Dermis microvascular lymphatic vessel endothelial cell (primary cell): Measurements from ENCODE around the gene ACO1. TPM values are rescaled to one million over a fixed set of nuclear protein-coding genes. Genes with fewer than 3 reads are reported as not detected.
"Not testable (repeated sequence)": the region's sequence is repeated elsewhere in the genome, so short reads cannot be mapped to it uniquely, and the experiment has no call there.

ENCODE experiments used
- DNase-seq, 2 donors: peaks; one replicate each; pipeline versions ENCODE4 v3.0.0 to v3.0.0-alpha.2; 2010; ENCODE audit warnings: low read depth in 2 of 2
- total RNA-seq: library from RNA; depleted of rRNA; stranded (reverse); fragments of >200 nt; gene quantifications from 2 replicates; pipeline ENCODE4 v1.2.1, GENCODE V29; 2014

ACO1 gene
- 22.9 and 41.8 TPM in 2 replicates for total RNA-seq

DNA sequence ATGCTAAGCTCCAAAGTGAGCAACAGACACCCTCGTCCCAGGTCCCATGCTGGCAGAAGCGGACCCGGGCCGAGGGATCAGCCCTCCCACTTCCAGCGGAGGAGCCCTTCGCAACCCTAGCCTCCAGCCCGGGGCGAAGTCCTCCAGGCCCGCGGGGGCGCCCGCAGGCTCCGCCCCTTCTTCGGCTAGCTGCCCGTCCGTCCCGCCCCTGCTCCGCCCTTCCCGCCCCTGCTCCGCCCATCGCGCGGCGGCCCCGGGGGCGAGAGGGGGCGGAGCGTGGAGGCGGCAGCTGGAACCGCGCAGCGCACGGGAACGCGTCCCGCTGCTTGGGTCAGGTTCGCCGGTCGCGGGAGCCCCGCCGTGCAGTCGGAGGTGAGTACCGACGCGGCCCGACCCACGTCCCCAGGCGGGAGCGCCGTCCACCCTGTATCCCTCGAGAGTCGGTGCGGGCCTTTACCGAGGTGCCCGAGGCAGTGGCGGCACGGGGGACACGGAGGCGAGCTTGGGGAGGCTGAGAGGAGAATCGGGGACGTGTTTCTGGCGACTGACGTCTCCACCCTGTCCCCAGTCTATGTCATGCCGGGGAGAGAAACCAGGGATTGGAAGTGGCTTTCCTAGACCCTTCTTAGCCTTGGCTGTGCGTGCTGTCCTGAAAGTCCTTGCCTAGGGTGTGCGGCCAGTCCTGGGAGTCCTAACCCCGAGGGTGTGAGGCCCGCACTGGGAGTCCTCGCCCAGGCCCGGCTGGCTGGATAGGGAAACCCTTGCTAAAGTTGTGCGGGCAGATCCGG lies at the start of gene ACO1:
ACO1 (plus strand) TSS at position 280 of the 788 bp plus-strand sequence. CDS start 20,864 bp downstream, outside the sequence.
- DNase-seq: peak; percentile 40 to 88

DNA sequence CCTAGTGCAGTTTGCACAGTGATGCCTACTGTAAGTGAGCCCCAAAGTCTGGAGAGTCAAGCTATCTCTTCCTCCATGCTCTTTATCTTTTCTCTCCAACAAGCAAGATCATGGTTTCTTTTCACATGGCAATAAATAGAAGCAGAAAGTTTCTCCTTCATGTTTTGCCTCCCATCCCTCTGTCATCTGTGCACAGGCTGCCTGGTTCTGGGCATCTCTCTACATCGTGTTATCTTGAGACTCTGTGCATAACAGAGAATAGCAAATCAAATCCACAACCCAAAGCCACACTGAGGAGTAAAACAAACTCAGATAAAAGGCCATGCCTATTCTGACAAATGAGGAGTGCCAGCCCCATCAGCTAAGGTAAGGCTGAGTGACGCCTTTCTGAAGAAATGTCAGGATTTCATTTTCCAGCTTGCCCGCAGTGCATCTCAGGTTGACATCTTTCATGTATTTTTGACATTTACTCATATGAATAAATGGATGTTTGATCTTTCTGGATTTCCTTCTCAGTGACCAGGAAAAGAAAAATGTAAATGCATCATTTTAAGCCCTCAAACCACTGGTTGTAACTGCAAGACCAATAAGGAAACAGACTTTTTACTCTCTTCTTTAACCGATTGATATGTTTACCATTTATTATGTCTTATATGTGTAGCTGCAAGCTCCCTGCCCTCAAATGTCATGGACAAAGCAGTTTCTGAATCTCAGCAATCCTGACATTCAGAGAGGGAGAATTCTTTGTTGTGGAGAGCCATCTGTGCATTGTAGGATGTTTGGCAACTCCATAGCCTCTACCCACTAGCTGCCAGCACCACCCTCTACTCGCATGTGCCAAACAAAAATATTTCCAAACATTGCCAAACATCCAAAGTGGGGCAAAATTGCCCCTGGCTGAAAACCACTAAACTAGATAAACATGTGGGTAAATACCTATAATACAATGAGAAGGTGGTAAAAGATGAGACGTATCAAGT lies 49.2 kb upstream of the ACO1 start:
- no peak for DNase-seq

DNA sequence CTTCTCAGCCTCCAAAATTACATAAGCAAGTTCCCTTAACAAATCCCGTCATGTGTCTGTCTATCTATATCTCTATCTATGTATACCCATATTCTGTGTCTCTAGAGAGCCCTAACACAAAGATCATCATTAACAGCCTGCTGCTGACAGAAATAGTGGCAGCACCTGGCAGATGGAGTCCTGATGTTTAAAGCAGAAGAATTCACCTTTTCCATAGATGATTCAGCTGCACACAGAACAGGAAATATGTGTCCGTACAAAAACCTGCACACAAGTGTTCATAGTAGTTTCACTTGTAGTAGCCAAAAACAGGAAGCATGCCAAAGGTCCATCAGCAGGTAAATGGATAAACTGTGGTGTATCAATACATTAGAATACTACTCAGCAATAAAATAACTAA lies 45.0 kb upstream of the ACO1 start:
- DNase-seq: no peak

DNA sequence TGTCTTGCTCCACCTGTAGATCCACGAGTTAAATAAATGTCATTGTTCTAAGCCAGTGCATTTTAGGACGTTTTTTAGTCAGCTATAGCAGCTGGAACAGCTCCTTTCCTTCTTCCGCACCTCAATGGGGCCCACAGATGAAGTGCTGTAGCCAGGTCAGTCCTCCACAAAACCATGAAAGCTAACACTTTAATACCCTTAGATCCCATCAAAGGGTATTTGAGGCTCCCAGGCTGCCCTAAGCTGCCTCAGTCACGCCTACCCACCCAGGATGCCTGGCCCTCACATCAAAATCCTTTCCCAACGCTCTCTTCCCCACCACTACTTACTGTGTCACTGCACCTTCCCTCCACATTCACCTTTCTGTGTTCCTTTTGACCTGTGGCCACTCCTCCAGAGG lies 44.1 kb upstream of the ACO1 start:
- DNase-seq: no peak

DNA sequence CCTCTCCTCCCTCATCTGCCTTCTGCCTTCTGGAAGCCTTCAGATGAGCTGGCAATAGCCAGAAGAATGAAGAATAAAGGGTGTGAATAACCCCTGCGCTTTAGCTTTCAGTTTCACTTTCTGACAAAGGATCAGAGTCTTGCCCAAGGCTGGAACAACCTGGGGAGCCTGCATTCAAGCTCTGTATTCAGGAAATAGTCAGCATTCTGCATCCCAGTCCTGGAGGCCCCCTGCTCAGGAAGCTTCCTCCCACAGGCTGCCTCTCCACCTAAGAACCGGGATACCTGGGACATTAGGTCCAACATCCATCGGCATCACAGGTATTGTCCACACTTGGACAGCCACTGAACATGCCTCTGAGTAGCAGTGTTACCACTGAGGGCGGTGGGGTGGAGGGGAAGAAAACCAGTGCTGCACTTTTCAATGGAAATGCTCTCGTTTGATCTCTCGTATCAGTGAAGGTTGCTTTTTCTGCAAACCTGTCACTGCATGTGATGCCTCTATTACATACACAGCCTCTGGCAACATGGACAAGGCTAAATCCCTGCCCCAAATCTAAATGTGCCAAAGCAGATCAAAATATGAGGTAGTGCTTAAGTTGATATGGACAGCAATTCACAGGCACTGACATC lies 39.8 kb upstream of the ACO1 start:
- no peak for DNase-seq

DNA sequence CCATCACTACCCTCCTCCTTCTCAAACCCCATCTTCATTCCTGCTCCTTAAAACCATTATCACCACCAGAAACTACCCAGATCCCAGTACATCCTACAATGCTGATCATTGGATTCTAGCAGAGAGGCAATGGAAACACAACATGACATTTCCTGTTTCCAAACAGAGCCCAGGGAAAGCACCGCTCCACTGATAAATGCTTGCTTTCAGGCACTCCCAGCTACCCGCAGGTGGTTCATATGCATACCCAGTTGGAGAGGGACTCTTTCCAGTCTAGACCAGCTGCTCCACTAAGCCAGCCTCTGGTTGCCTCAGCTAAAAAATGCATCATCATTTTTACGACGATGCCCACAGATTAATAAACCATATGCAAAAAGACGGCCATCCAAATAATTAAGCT lies 39.2 kb upstream of the ACO1 start:
- no peak for DNase-seq

DNA sequence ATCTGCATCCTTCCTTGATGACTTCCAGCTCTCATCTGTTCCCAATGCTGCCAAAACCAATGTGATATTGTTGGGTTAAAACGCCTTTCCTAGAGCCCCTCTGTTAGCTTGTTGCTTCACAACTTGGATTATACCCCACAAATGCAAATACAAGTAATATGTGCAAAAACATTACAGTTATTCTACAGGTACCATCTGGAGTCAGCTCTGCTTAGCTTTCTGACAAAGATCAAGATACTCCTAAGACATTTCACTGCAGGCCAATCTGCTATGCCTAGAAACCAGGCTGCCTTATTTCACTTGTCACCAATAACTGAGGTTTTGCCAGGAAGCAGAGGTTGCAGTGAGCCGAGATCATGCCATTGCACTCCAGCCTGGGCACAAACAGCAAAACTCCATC lies 36.9 kb upstream of the ACO1 start:
- no peak for DNase-seq

DNA sequence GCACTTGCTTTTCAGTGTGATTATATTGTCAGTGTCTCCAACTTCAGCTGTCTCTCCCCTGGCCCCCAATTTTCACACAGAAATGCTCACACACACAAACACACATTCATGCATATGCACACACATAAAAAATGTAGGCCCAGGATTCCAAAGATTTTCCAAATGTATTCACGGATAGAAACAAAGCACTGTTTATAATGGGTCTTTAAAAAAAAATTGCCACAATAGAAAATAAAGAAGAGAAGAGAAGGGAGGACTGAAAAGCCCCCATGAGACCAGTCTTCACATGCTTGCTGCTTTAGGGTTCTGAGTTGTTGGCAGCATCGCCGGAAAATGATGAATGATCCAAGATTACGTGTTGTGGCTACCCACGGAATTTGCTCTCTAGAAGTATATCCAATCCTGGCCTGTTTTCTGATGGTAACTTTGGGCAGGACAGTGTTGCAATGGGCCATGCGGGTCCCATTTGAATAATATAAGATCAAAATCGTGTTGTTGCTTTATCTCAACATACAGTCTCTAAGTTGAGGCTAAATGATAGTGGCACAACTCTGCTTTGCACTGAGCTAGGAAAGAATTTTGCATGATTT lies 36.2 kb upstream of the ACO1 start:
- DNase-seq: no peak

DNA sequence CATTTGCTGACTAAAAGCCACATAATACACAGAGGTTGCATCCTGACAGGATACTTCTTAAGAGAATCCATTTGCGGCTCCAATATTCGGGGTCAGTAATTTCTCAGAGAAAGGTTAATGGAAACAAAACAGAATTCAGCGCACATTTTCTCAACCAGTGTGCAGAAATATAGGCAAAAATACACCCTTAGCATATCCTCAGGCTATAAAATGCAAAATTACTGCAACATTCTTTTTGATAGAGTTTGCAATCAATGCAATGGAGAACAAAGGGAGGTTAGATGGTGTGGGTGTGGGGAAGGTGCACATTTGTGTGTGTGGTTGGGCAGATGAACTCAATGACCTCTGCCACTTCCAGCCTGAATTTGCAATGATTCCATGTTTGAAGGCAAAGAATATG lies 35.4 kb upstream of the ACO1 start:
- no peak for DNase-seq

DNA sequence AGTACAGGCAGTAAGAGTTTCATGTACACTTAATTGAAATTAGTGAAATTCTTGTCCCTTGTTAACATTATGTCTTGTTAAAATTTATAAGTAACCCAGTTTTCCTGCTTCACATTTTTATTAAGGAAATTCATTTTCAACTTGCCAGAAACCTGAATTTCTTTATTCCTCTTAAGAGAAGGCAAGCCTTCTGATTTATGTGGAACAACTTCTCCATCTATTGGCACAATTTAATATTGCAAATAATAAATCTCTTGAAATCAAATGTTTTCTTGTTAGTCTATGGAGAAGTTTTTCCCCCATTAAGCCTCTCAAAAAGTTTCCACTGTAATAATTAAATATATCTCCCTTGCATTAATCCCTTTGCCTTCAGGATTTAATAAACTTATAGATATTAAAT lies 33.8 kb upstream of the ACO1 start:
- DNase-seq: peak in 1 of 2 donors; percentile 15

DNA sequence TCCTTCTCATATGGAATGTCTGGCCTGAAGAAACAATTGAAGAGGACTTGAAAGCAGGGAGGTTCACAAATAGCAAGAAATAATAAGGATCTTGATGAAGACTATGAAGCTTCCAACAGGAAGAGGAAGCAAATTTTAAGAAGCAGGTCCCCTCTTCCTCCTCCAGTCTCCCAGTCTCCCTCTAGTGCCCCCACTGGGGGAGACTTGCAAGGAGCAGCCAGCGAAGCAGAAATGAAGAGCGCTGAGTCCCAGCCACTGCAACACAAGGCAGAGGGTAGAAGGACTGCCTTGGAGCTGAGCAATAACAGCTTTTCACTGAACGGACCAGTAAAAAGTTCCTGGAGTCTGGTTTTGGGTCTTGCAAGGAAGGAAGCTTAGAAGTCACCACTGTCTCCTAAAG lies 32.6 kb upstream of the ACO1 start:
- no peak for DNase-seq

DNA sequence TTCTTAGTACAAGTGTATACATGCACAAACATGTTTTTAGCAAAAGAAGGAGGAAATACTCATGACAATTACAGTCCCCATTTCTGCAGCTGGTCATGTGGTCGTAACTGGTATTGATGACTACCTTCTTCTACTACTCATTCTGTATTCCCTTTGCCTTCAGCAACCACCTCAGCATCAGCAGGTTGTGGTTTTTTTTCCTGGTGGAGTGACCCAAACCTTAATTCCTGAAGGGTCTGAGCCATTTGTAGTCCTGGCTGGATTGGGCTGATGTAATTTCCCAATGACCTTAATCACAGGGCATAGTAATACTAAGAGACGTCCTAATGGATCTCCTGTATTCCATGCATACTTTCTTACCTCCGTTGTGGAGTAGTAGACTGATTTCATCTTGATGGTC lies 31.0 kb upstream of the ACO1 start:
- not testable (repeated sequence) for DNase-seq

DNA sequence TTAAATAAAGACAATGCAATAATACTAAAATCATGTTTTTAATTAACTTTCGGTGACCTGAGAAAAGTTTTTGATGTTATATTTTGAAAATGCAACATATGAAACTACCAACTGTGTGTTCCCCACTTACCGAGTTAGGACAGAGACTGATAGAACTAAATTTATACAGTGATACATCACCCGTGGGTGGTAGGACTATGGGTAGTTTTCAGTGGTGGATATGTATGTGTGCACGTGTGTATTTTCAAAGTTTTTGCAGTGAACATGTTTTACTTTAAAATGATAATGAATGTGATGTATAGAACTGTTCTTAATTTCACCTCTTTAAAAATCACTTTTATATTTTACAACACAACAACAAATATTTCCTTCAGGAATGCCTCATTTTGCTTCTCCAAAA lies 25.0 kb upstream of the ACO1 start:
- DNase-seq: no peak

DNA sequence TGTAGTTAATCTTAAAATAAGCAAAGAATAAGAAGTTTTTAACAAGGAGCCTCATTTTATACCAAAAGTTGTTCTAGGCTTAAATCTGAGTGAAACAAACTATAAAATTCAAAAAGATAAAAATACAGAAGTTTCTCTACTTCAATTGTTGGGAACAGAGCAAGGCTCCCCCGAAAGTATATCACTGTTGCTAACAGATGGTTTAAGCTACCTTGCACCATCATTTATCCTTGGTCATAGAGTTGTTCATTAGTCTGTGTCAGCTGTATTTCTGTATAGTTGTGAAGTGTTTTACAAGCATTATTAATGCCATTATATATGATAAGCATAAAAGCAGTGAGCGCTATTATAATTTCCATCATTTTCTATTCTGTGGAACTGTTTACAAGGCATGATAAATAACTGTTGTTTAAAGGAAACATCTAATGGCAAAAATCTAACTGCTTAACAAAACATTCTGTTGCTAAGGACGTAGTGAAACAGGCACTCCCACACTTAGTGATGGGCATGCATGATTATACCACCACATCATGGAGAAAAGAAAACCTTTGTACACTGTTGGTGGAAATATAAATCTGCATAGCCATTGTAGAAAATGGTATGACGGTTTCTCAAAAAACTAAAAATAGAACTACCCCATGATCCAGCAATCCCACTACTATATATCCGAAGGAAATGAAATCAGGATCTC lies 23.3 kb upstream of the ACO1 start:
- no peak for DNase-seq

DNA sequence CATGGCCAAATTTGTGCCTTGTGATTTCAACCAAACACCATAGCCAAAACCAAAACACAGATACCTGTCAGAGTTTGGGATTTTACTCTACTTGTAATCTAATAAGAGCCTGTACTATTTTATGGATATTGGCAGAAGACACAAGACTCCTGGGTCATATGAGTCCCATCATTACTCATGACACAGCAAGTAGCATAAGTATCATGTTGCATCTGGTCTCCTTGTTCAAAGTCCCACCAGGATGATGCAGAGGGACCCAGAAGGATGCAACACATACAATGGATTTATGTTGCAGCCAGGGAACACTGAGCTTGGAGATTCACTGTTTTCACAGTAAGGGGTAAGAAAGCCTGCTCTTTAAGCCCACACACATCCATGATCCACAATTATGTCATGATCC lies 13.2 kb upstream of the ACO1 start:
- no peak for DNase-seq

DNA sequence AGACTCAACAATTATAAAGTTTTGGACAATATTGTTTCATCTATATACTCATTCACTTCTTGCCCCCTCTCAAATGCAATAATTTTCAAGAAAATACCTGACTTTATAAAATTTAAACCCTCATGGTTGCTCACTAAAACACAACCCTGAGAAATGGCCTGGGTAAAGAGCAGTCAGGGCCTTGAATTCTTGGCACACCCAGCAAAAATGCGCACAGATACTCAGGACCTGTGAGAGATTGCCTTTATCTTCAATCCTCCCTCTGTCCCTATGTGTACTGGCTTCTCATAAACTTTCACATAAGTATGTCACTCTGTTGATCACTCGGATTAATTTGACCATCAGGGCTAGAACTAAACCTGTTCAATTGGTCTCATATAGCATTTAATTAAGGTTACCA lies 12.8 kb upstream of the ACO1 start:
- no peak for DNase-seq

DNA sequence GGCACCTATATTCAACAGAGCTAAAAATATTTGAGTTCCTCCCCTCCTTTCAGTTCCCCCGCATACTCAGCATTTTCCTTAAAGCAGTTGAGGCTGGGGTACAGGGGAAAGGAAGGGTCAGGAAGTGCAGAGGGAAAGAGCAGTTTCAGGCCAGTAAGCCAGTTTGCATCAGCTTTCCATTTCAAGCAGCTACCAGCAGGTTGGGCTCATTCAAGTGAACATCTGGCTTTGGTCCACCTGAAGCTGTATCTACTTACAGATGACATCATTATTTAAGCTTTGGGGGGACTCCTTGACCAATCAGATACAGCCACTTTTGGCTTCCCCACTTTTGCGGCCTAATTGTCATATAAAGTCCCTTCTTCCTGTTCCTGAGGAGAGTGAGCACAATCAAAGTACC lies 8.2 kb upstream of the ACO1 start:
- DNase-seq: no peak

DNA sequence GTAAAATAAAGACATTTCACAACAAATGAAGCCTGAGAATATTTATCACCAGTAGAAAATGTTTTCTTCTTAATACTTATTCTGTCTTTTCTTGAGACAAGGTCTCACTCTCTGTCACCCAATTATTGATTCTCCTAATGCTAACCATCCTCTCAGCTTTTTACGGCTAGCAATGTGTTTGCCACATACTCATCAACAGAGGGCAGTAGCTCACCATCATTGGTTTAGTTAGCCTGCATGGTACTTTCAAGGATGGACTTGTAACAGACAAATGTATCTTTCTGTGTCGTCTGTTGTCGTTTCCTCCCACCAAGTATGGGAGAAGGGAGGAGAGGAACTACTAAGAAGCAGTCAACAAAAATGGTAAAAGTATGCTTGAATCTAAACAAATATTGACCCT lies 5.9 kb upstream of the ACO1 start:
- DNase-seq: peak; percentile 72 to 82

DNA sequence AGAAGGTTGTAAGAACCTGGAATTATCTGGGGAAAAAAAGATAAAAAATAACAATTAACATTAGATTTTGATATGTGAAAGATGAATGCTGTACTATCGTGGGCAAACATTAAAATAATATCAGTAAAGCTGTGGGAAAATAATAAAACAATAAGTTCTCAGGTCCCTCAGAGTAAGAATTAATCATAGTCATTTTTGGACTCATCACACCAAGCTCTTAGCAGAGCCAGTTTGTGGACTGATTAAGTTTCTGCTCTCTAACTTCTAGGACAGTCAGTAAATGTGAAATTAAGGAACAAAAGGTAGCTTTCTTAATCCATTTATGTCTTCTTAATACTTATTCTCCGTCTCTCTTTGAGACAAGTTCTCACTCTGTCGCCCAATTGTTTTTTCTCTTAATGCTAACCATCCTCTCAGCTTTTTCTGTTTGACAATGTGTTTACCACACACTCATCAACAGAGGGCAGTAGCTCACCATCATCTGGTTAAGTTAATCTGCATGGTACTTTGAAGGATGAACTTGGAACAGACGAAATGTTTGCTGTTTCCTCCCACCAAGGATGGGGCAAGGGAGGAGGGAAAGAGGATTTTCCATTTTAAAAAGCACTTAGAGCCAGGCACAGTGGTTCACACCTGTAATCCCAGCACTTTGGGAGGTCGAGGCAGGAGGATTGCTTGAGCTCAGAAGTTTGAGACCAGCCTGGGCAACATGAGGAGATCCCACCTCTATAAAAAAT lies 5.3 kb upstream of the ACO1 start:
- peak; percentile 74 to 83 for DNase-seq

DNA sequence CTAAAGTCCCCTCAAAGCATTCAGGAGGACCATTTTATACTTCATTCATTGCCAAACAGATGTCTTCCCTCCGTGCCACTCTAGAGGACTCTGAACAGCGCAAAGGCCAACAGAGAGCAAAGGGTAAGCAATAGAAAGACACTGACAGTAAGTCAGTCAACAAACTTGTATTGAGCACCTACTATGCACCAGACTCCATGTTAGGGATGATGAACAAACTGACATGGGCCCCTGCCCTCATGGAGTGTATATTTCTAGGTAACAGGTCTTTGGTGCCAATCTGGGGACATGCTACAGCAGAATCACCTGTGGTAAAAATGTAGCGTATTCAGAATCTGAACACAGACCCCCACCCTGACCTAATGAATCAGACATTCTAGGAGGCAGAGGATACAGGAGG lies 3.5 kb upstream of the ACO1 start:
- no peak for DNase-seq
